ENCODE measurements around the gene DGKH.

GRCh38 chr13:42083138-42083770 is 34.8 kb downstream of the DGKH start:
- TF ChIP-seq CTCF (IDR thresholded peaks at IDR 0.05) (no peak), POLR2AphosphoS5 (IDR thresholded peaks at IDR 0.05) (no peak), POLR2A (IDR thresholded peaks at IDR 0.05) (no peak)

Data from gastroesophageal sphincter (tissue), 3 donors.